HG02763 (cell line): Measurements from ENCODE around the gene UBL4A.
A peak's percentile ranks its signal among the peaks of the same experiment; 100 is the strongest.

ENCODE experiments used
- ATAC-seq: cut with Tn5 transposase; IDR thresholded peaks from one replicate; pipeline ENCODE4 v1.9.1; 2021; ENCODE audit warnings: mild to moderate bottlenecking, moderate library complexity; ENCODE audit not compliant: unreplicated experiment

Gene UBL4A

GRCh38 chrX:154466036-154466435 is 20.4 kb downstream of the UBL4A start:
- ATAC-seq: no peak

GRCh38 chrX:154465601-154466000 is 20.8 kb downstream of the UBL4A start:
- no peak for ATAC-seq

- no peak for ATAC-seq
Observed at GRCh38 chrX:154464806-154465365, 21.5 kb downstream of the UBL4A start.

GRCh38 chrX:154463611-154464220 is 22.7 kb downstream of the UBL4A start:
- ATAC-seq: no peak

GRCh38 chrX:154462396-154462795 is 24.0 kb downstream of the UBL4A start:
- ATAC-seq: no peak

- no peak for ATAC-seq
Observed at GRCh38 chrX:154460326-154460725, 26.1 kb downstream of the UBL4A start.

GRCh38 chrX:154459832-154460231 is 26.6 kb downstream of the UBL4A start:
- ATAC-seq: no peak

GRCh38 chrX:154458954-154459778 is 27.2 kb downstream of the UBL4A start:
- no peak for ATAC-seq

GRCh38 chrX:154458116-154458953 is 28.1 kb downstream of the UBL4A start, which contains the start of gene PLXNA3:
Gene PLXNA3 (plus strand): TSS chrX:154458281. CDS start chrX:154460184, 1,903 bp downstream.
- ATAC-seq: peak; percentile 52

GRCh38 chrX:154457491-154458115 is 28.8 kb downstream of the UBL4A start:
- peak; percentile 43 for ATAC-seq

- ATAC-seq: no peak
Observed at GRCh38 chrX:154452823-154453222, 33.6 kb downstream of the UBL4A start.

GRCh38 chrX:154450312-154450711 is 36.1 kb downstream of the UBL4A start:
- ATAC-seq: no peak

GRCh38 chrX:154449618-154450017 is 36.8 kb downstream of the UBL4A start:
- ATAC-seq: no peak

GRCh38 chrX:154448484-154448883 is 37.9 kb downstream of the UBL4A start:
- ATAC-seq: no peak

GRCh38 chrX:154446430-154446829 is 40.0 kb downstream of the UBL4A start:
- no peak for ATAC-seq

GRCh38 chrX:154445776-154446175 is 40.6 kb downstream of the UBL4A start:
- no peak for ATAC-seq

GRCh38 chrX:154444755-154445246 is 41.6 kb downstream of the UBL4A start:
- ATAC-seq: no peak

- ATAC-seq: peak; percentile 68
Observed at GRCh38 chrX:154443992-154444754, 42.2 kb downstream of the UBL4A start, which contains the start of gene FAM50A. Gene FAM50A (plus strand): TSS chrX:154444141. CDS start chrX:154444236, 95 bp downstream.

GRCh38 chrX:154443479-154443910 is 42.9 kb downstream of the UBL4A start:
- no peak for ATAC-seq
